NCI-H82 treated with DMSO at 0.1 percent for 48 hours (cell line): ENCODE results near the gene AGAP1.
"Not testable (repeated sequence)": the region's sequence is repeated elsewhere in the genome, so short reads cannot be mapped to it uniquely, and the experiment has no call there.

Source experiments
- DNase-seq: peaks from one replicate; lab custom pipeline; 2025; ENCODE audit not compliant: unreplicated experiment; lab: John Stamatoyannopoulos, UW

The AGAP1 gene

DNA sequence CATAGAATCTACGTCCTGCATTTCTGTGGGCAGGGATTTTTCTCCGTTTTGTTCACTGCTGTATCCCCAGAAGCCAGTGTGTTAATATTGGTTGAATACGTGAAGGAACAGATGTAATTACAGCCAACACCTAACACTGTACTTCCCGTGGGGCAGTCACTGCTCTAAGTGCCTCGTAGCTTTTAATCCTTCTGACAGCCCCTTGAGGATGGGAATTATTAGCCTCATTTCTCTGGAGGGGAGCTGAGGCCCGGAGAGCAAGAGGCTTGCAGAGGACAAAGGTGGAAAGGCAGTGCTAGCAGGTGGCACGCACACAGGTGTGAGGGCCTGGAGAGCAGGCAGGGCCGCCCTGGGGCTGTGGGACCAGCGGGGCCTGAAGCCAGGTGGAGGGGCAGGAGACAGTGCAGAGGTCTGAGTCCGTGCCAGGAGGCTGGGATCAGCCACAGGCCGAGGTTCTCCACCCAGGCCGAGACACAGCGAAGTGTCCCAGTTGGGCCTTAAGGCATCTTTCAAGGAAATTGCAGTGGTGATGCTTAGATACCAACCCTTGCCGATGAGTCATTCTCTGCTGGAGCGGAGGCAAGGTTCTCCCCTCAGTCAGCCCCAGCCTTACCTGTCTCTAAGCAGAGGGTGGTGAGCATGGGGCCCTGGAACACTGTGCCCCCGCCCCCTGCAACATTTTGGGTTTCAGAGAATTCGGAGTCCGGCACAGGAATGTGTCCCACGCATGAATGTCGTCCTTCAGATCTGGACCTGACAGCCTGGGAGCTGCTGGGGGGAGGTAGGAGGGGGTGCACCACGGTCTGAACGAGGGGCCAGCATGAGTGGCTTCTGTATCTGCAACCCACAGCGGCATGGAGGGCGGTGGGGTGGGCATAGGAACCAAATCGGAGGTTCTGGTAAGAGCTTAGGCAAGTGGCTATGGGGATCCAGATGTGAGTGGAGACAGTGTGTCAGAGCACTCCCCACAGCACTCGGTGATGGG lies 551.7 kb downstream of the AGAP1 start:
- no peak for DNase-seq

DNA sequence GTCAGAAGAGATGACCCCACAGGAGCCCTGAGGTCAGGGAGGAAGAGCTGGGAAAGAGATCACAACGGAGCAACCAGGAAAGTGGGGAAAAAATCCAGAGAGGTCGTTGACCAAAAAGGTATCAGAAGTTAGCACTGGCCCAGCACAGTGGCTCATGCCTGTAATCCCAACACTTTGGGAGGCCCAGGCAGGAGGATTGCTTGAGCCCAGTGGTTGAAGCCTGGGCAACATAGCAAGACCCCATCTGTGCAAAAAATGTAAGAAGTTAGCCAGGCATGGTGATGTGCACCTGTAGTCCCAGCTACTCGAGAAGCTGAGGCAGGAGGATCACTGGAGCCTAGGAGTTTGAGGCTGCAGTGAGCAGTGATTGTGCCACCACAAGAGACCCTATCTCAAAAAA lies 552.9 kb downstream of the AGAP1 start:
- DNase-seq, result no peak

DNA sequence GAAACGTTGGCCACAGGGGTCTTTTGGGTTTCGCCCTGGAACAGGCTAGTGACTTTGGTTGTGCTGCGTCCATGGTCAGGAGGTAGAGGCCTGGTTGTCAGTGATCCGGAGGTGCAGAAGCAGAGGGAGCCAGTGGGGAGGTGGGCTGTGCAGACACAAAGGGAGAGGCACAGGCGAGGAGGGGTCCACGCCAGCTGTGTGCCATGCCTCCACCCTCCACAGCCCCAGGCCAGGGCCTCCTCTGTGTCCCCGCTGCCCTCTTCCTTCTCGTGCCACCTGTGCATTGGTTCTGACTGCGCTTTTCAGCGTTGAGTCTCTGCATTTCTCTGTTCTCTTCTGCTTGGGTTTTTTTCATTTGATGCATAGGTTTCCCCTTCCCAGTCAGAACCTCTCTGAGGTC lies 553.3 kb downstream of the AGAP1 start:
- no peak for DNase-seq

DNA sequence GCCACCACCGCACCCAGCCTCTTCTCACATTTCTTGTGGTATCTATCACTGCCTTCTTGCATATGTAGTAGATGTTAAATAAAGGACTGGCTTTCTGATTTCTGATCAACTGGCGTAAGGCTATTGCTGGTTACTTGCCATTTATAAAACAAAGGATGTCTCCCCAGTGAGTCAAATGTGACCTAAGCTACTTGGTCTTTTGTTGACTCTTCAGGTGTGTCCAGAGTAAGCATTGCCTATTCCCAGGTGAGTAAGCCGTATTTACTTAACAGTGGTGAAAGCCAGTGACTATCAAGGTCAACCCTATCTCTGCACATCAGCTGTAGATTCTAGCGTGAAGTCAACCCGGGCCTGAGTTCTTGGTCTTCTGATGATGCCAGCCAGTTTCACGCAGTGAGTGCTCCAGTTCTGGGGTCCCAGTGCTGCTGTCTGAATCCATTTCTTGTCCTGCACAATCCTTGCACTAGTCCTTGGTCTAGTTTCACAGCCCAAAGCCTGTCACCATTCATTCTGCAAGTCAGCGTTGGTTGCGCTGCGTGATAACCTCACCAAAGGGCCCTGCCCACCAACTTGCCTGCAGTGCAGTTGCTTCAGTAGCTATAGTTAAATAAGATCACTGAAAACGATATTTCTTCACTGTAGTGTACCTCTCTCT lies 554.2 kb downstream of the AGAP1 start:
- no peak for DNase-seq

DNA sequence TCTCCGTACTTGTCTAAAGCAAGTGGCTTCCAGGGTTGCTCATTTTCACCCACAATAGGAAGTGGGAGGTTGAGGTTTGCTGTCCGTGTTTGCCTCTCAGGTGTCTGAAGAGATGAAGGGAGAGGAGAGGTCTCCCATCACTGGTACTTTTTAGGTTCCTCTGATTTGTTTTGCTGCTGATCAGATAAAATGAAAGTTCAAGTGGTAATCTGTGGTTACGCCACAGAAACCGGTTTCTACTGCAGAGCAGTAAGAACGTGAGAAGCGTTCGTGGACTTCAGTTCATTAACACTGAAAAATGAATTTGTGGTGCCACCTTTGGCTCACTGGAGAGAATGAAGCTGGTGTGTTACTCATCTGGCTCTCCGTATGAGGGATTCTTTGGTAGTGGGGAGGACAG lies 556.1 kb downstream of the AGAP1 start:
- DNase-seq, result no peak

DNA sequence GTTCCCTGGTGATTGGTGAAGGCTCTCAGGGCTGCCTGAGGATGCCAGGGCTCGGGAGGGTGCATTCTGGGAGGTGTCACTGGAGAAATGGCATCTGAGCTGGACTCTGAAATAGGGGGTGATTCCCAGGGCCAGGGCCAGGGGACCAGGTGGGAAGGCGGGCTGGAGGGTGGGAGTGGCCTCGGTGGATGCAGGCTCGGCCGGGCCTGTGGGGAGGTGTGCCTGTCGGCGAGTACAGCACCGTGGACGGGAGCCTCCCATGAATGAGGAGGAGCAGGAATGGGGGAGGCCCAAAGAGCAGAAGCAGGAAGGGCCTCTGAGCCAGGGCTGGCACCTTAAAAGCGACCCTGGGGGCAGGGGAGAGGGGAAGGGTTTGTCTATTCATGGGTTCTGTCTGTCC lies 557.5 kb downstream of the AGAP1 start:
- no peak for DNase-seq

DNA sequence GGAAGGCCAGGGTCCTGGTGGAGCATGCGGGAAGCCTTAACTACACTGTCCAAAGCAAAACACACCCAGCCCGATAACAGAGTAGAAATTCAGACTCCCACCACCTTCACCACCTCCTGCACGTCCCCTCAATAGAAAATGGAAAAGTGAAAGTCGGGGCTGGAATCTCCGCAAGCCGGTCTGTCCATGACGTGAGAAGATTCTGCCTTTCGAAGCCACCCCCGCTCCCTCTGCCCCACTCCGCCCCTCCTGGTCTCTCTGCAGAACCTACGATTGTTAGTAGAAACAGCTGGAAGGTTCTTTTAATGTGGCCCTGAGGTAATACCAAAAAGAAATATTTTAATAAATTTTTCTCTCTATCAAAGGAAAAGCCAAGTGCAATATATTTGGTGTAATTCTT lies 558.0 kb downstream of the AGAP1 start:
- no peak for DNase-seq

DNA sequence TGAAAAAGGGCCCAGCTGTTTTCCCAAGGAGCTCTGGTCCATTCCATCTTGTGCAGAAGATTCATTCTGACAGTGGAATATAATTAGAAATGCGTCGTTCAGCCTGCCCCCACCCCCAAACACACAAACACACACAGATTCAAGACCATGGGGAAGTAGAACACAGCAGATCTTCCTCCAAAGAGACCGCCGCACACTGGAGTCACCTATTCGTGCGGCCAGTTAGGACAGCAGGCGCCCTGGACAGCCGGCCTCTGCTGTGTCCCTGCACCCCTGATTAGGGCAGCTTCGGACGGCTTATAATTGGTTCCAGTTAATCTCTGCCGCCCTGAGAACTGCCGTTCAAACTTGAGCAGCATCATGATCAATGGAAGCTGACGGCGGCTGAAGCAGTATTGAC lies 558.4 kb downstream of the AGAP1 start:
- DNase-seq, result no peak

DNA sequence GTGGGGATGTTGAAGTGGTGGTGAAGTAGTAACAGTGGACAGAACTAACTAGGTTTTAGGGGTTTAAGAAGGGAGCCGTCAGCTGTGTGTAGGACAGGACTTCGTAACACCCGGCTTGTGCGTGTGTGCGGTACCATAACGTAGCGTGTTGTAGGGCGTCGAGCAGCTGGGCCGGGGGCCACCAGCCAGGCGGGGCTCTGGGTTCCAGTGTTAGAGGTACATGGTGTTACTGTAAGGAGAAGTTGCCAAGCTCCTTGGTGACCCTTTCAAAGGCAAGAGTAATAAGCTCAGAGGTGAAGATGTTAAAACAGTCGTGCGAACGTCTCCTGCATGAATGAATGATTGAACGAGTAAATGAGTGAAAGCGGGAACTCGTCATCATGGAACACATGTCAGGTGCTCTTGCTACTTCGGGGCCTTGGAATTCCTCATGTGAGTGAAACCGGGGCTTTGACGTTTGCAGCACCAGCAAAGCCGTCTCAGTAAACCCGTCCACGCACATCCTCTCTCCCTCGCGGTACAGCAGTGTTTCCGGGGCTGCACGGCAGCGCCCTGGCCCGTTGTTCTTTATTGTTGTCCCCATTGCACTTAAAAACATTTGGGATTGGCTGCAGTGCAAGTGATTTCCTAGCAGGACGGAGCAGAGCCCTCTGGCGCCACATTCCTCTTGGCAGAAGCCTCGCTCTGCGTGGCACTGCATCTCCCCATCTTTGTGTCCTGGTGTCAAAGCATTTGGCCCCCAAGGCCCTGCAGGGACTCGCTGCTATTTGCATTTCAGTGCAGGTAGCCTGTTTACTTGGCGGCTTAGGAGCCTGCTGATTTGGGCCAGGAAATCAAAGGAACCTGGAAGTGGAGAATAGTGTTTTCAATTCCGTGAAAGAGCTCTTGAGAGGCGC lies 559.3 kb downstream of the AGAP1 start:
- DNase-seq, result no peak

DNA sequence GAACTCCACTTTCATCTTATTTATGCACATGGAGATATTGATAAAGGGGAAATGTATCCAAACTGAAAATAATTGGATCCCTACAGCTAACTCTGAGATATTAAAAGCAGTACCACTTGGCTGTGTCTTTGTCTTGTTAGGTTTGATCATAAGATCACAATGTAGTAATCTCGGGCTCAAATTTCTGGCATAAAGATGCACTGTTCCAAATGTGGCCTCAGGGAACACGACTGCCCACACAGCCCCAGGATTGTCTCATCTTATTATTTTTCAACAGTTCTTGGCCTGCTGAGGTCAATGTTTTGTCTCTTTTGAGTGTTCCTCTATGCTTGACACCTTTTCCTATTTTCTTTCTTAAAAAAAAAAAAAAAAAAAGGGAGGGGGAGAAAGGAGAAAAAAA lies 560.3 kb downstream of the AGAP1 start:
- DNase-seq, result no peak

DNA sequence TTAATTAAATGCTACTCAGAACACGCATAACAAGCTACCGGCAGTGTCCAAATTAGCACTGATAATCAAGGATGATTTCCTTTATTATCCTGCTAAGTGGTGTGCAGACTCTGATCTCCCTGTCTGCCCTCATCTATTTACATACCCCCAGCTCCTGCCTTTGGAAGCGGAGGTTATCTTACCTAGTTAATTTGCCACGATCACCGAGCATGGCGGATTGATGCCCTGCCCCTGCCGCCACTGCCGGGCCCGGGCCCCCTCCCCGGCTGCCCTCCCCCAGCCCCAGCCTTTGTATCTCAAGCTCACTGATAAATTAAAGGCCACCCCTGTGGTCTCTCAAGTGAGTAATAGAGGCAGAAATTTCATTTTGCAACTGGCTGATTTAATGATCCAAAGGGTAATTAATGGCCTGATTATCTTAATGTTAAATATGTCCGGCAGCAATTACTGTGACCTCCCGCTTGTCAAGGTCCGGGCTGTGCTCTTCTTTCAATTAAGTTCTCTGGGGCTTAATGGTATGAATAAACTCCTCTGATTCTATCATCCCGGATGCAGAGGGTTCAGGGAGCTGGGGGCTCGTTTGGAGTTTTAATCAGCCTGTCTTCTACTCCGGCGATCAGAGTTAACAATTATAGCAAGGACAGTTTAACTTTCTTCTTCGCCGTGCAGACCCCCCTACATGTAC lies 560.9 kb downstream of the AGAP1 start:
- DNase-seq, result no peak

DNA sequence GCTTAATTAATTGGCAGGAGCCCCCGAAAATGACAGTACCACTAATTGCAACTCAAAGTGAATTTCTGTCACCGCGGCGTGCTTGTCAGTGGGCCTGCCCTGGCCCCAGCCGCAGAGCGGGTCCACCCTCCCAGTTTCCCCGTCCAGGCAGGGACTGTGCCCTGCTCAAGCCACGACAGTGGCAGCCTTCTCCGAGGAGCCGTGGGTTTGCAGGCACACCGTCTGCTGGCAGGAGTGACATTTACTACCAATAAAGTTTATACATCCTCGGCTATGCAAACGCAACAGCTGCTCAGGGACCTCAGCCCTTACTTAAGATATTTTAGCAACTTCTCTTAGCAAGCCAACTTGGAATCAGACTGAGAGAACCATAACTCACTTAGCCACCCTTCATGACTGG lies 561.6 kb downstream of the AGAP1 start:
- DNase-seq, result no peak

DNA sequence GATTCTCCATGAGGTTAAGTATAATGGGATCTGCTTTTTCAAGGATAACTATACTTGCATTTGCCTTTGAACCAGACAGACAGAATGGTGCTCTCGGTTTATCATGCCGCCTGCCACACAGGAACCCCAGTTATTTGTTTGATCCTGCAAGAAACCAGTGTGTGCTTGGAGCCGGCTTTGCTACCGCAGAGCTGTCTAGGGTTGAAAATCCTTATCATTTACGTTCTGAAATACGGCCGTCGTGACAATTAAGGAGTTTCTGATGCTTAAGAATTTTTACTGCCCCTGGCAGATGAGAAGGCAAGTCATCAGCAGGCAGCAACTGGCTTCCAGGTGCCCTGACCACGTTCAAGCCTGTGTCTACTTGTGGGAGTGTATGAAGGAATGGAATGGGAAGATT lies 562.3 kb downstream of the AGAP1 start:
- DNase-seq, result no peak

DNA sequence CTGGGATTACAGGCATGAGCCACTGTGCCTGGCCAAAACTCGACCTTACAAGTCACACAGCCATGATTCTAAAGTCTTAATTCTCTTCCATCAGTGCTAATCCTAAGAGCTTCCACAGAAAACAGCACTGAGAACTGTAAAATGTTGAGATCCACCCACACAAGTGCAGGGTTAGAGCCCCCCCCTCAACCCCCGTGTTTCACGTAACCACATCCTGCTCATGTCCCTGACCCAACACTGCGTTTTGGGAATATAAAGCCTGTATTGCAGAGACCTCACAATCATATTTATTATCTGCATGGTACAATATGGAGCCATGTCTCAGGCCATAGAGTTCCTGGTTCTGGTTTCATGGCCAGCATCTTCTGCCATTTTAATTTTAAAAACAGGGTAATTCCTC lies 563.5 kb downstream of the AGAP1 start:
- DNase-seq, result no peak

DNA sequence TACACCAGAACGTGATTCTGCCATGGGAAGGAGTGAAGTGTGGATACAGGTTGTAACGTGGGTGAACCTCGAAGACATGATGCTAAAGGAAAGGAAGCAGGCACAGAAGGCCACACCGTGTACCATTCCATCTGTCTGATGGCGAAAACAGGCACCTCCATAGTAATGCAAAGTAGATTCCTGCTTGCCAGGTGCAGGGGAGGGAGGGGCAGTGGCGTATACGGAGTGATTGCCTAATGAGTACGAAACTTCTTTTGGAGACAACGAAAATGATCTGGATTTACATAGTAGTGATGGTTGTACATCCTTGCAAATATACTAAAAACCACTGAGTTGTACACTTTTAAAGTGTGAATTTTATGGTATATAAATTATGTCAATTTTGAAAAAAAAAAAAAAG lies 567.7 kb downstream of the AGAP1 start:
- no peak for DNase-seq

DNA sequence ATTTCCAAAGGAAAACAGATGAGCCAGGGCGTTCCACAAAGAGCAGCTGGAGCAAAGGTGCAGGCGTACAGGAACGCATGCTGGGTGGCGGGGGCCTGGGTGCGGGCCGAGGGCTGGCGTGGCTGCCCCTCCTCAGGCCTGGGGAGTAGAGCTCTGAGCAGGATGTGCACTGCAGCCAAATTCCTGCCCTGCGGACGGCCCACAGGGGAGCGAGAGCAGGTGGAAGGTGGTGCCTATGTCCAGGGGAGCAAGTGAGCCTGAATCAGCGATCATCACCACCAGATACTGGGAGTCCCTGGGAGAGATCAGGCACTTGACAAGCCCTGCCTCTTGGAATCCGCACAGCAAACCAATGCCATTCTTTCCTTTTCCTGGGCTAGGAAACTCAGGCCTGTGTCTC lies 568.1 kb downstream of the AGAP1 start:
- DNase-seq, result no peak

DNA sequence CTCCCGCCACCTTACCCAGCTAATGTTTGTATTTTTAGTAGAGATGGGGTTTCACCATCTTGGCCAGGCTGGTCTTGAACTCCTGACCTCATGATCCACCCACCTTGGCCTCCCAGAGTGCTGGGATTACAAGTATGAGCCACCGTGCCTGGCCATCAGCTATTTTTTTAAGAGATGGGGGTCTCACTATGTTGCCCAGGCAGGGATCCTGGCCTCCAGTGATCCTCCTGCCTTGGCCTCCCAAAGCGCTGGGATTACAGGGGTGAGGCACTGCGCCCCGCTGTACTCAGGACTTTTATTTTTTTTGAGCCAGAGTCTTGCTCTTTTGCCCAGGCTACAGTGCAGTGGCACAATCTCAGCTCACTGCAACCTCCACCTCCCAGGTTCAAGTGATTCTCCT lies 569.0 kb downstream of the AGAP1 start:
- DNase-seq, result not testable (repeated sequence)

DNA sequence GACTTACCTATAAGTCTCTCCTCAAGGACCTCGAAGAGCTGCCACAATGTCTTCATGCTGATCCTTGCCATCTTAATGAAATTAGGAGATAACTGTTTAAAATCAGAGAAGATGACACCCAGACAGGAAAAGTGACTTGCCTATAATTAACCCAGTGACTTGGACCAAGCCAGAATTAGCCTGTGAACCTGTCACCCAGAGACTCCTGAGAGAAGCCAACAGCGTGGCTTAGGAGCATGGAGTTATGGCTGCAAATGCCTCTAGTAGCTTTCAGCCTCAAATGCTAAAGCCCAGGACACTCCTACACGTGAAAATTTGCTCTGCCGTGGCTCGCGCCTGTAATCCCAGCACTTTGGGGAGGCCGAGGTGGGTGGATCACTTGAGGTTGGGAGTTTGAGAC lies 570.2 kb downstream of the AGAP1 start:
- no peak for DNase-seq

DNA sequence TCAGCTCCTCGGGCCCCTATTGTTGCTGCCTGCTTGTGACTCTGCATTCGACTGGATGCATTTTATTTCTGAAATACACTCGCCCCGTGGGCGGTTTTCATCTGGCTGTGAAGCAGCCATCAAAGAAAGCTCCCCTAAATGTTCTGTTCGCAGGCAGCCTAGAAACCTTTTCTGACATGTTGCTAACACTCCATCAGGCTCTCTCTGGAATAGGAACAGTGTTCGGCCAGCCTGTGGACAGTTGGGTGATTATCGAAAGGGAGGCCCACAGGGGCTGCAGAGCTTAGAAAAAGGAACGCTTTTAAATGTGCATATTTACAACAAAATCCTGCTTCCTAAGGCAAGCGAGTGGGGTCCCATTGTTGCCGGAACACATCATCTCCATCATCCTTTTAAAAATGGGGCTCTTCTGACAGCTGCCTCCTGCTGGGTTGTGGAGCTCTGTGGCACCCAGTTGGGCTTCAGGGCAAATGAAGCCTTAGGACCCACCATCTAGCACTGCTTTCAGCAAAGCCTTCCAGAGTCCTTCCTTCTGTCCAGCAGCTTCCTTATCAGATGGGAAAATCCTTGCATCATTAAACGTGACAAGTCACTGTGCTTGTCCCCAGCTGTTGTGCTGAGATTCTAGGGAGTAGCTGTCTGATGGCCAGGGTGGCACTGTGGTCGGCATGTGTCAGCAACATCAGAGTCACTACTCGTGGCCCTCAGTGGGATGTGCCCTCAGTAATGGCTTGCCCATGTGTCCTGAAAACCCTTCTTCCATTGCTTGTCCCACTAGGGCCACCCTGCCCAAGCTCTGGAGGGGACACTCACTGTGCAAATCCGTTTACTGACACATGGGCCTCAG lies 571.7 kb downstream of the AGAP1 start:
- no peak for DNase-seq

DNA sequence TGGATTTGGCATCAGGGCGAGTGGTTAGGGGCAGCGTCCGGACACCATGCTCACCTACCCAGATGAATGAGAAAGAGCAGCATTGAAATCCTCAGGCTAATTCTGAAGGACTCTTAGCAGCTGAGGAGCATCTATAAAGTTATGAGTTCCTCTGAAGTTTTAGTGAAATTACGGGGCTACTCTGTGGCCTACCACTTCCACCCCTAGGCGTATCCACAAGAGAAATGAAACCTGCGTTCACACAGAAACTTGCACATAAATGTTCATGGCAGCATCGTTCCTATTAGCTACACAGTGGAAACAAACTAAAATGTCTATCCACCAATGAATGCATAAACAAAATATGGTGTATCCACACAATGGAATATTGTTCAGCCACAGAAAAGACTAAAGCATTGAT lies 576.4 kb downstream of the AGAP1 start:
- DNase-seq, result no peak
